B cell (primary cell): ENCODE results near the gene SNRK.

Source experiments
- CTCF ChIP-seq: fragments of 200-600 bp; IDR thresholded peaks from one replicate; pipeline ENCODE4 v1.8.0; 2022; ENCODE audit warnings: antibody characterized with exemption, mild to moderate bottlenecking
- EZH2 ChIP-seq: IDR thresholded peaks from 2 replicates; pipeline ENCODE4 v1.6.1; 2012; ENCODE audit warnings: borderline replicate concordance, low read depth, mild to moderate bottlenecking, moderate library complexity, low read length; ENCODE audit not compliant: insufficient read depth, poor library complexity, severe bottlenecking

GRCh38 chr3:43273416-43273815 lies 12.9 kb upstream of the SNRK start:
- TF ChIP-seq CTCF (no peak), EZH2 (no peak)
